Mesodermal cell (in vitro differentiated cells): ENCODE measurements around the gene TEX9.
A peak's percentile ranks its signal among the peaks of the same experiment; 100 is the strongest.

Source experiments
- H3K27ac ChIP-seq: 2 replicates; pipeline ENCODE4 v1.7.0; 2013; ENCODE audit warnings: mild to moderate bottlenecking, low read depth, low read length, moderate library complexity; ENCODE audit not compliant: severe bottlenecking
- H3K36me3 ChIP-seq: 2 replicates; pipeline ENCODE4 v1.7.1; 2013; ENCODE audit warnings: mild to moderate bottlenecking, low read length, moderate library complexity; ENCODE audit not compliant: control insufficient read depth, insufficient read depth
- H3K4me1 ChIP-seq: one replicate; pipeline ENCODE4 v1.7.1; 2013; ENCODE audit warnings: mild to moderate bottlenecking, low read length; ENCODE audit not compliant: insufficient read depth, control insufficient read depth, poor library complexity, severe bottlenecking
- H3K4me3 ChIP-seq: 2 replicates; pipeline ENCODE4 v1.7.0; 2013; ENCODE audit warnings: low read length, control low read depth, mild to moderate bottlenecking; ENCODE audit not compliant: insufficient read depth, poor library complexity, severe bottlenecking; ENCODE audit errors: extremely low read depth
- H3K9me3 ChIP-seq: 2 replicates; pipeline ENCODE4 v1.7.1; 2013; ENCODE audit warnings: mild to moderate bottlenecking, low read length, moderate library complexity; ENCODE audit not compliant: control insufficient read depth
- WGBS, 2 experiments: methylation state at CpG; one replicate each; pipeline ENCODE4 v1.1.5; 2013; ENCODE audit warnings: missing lambda C conversion rate in 2 of 2; ENCODE audit not compliant: insufficient coverage in 2 of 2; 5-methylcytosine and 5-hydroxymethylcytosine counted together

TEX9 gene

GRCh38 chr15:56440214-56440770 is 75.1 kb downstream of the TEX9 start:
- no peaks in the 10 kb centered on the region for H3K9me3 ChIP-seq
- H3K36me3 ChIP-seq, result no peaks in the 10 kb centered on the region
- H3K4me1 ChIP-seq, result no peaks in the 10 kb centered on the region
- H3K4me3 ChIP-seq, result no peak overlapping the region
- no peak overlapping the region for H3K27ac ChIP-seq
- whole genome bisulfite sequencing, 2 experiments, result no CpG with 5 or more reads among the region's 1 CpG

GRCh38 chr15:56442354-56442753 is 77.1 kb downstream of the TEX9 start:
- no peaks in the 10 kb centered on the region for H3K4me1 ChIP-seq
- WGBS, 2 experiments, result 100% methylated on average over 1 of the region's 3 CpGs; no CpG with 5 or more reads in 1 of the 2 experiments
- H3K36me3 ChIP-seq, result no peaks in the 10 kb centered on the region
- no peaks in the 10 kb centered on the region for H3K9me3 ChIP-seq
- no peak overlapping the region for H3K4me3 ChIP-seq
- no peak overlapping the region for H3K27ac ChIP-seq

- 83 to 95% methylated on average over 1 to 3 of the region's 5 CpGs for WGBS, 2 experiments
- Histone ChIP-seq H3K9me3 (no peaks in the 10 kb centered on the region), H3K27ac (no peak overlapping the region), H3K36me3 (no peaks in the 10 kb centered on the region), H3K4me1 (no peaks in the 10 kb centered on the region), H3K4me3 (no peak overlapping the region)
Measured at GRCh38 chr15:56445746-56446145, 80.5 kb downstream of the TEX9 start.

- Histone ChIP-seq H3K36me3 (no peaks in the 10 kb centered on the region), H3K4me1 (no peaks in the 10 kb centered on the region), H3K4me3 (no peak overlapping the region), H3K9me3 (no peaks in the 10 kb centered on the region), H3K27ac (no peak overlapping the region)
- 73 to 85% methylated on average over 1 of the region's 1 CpG for WGBS, 2 experiments
Measured at GRCh38 chr15:56454836-56455235, 89.6 kb downstream of the TEX9 start.

- Histone ChIP-seq H3K4me3 (no peak overlapping the region), H3K9me3 (no peaks in the 10 kb centered on the region), H3K4me1 (no peaks in the 10 kb centered on the region), H3K27ac (no peak overlapping the region), H3K36me3 (no peaks in the 10 kb centered on the region)
- 50 to 75% methylated on average over 1 of the region's 3 CpGs for WGBS, 2 experiments
Measured at GRCh38 chr15:56456229-56456628, 91.0 kb downstream of the TEX9 start.

GRCh38 chr15:56459096-56459495 is 93.9 kb downstream of the TEX9 start:
- H3K9me3 ChIP-seq, result no peaks in the 10 kb centered on the region
- H3K36me3 ChIP-seq, result no peaks in the 10 kb centered on the region
- no CpG with 5 or more reads among the region's 2 CpGs for WGBS, 2 experiments
- no peak overlapping the region for H3K4me3 ChIP-seq
- H3K27ac ChIP-seq, result no peak overlapping the region
- H3K4me1 ChIP-seq, result no peaks in the 10 kb centered on the region

GRCh38 chr15:56460071-56460470 is 94.8 kb downstream of the TEX9 start:
- WGBS, 2 experiments, result no CpG with 5 or more reads among the region's 1 CpG
- Histone ChIP-seq H3K27ac (no peak overlapping the region), H3K36me3 (no peaks in the 10 kb centered on the region), H3K4me3 (no peak overlapping the region), H3K4me1 (no peaks in the 10 kb centered on the region), H3K9me3 (no peaks in the 10 kb centered on the region)

- no peaks in the 10 kb centered on the region for H3K4me1 ChIP-seq
- H3K4me3 ChIP-seq, result no peak overlapping the region
- no peaks in the 10 kb centered on the region for H3K9me3 ChIP-seq
- no peaks in the 10 kb centered on the region for H3K36me3 ChIP-seq
- H3K27ac ChIP-seq, result no peak overlapping the region
- no CpG with 5 or more reads among the region's 2 CpGs for WGBS, 2 experiments
Measured at GRCh38 chr15:56460947-56461346, 95.7 kb downstream of the TEX9 start.

- Histone ChIP-seq H3K4me3 (peak within 1 kb of the TSS; percentile 39), H3K4me1 (no peaks in the 10 kb centered on the region), H3K36me3 (no peaks in the 10 kb centered on the region), H3K9me3 (no peaks in the 10 kb centered on the region), H3K27ac (no peak within 1 kb of the TSS)
- 41 to 45% methylated on average over 32 to 35 of the region's 38 CpGs for WGBS, 2 experiments
Measured at GRCh38 chr15:56464893-56465520, 99.8 kb downstream of the TEX9 start, which contains the start of gene MNS1. MNS1 (minus strand) TSS chr15:56465137; CDS start chr15:56464972, 165 bp downstream.

- Histone ChIP-seq H3K4me1 (no peaks in the 10 kb centered on the region), H3K9me3 (no peaks in the 10 kb centered on the region), H3K4me3 (no peak overlapping the region), H3K27ac (no peak overlapping the region), H3K36me3 (no peaks in the 10 kb centered on the region)
- WGBS, 2 experiments, result no CpG with 5 or more reads among the region's 3 CpGs
Measured at GRCh38 chr15:56467616-56468015, 102.4 kb downstream of the TEX9 start.

GRCh38 chr15:56468401-56468800 is 103.2 kb downstream of the TEX9 start:
- H3K4me1 ChIP-seq, result no peaks in the 10 kb centered on the region
- no peak overlapping the region for H3K27ac ChIP-seq
- no peaks in the 10 kb centered on the region for H3K9me3 ChIP-seq
- no CpG with 5 or more reads among the region's 2 CpGs for WGBS, 2 experiments
- H3K4me3 ChIP-seq, result no peak overlapping the region
- H3K36me3 ChIP-seq, result no peaks in the 10 kb centered on the region
